HEK293 (cell line): ENCODE measurements around the gene PINLYP.

Experiments used
- KLF9 ChIP-seq: fragments of 450-650 bp; formaldehyde crosslinking; IDR thresholded peaks from 2 replicates; pipeline ENCODE4 v1.5.1; 2016; ENCODE audit warnings: missing biosample characterization, missing genetic modification characterization, low read depth
- PRDM1 ChIP-seq: fragments of 450-650 bp; formaldehyde crosslinking; IDR thresholded peaks from 2 replicates; pipeline ENCODE4; 2016; ENCODE audit warnings: missing biosample characterization, missing genetic modification characterization
- SP2 ChIP-seq: fragments of 450-650 bp; formaldehyde crosslinking; IDR thresholded peaks from 2 replicates; pipeline ENCODE4 v1.5.1; 2016; ENCODE audit warnings: missing biosample characterization, missing genetic modification characterization
- SP3 ChIP-seq: fragments of 450-650 bp; formaldehyde crosslinking; IDR thresholded peaks from 2 replicates; pipeline ENCODE4 v1.5.1; 2016; ENCODE audit warnings: missing biosample characterization, missing genetic modification characterization
- SP7 ChIP-seq: fragments of 450-650 bp; formaldehyde crosslinking; IDR thresholded peaks from 2 replicates; pipeline ENCODE4 v1.5.1; 2016; ENCODE audit warnings: missing biosample characterization, missing genetic modification characterization
- ZBTB1 ChIP-seq: fragments of 450-650 bp; formaldehyde crosslinking; IDR thresholded peaks from 2 replicates; pipeline ENCODE4 v1.5.1; 2016; ENCODE audit warnings: missing biosample characterization, missing genetic modification characterization
- ZBTB7A ChIP-seq: fragments of 450-650 bp; formaldehyde crosslinking; IDR thresholded peaks from 2 replicates; pipeline ENCODE4 v1.5.1; 2016; ENCODE audit warnings: low read depth, missing biosample characterization, missing genetic modification characterization
- ZFHX2 ChIP-seq: fragments of 450-650 bp; formaldehyde crosslinking; conservative IDR thresholded peaks from 2 replicates; pipeline ENCODE4 v1.5.1; 2016; ENCODE audit warnings: missing biosample characterization, missing genetic modification characterization
- ZNF140 ChIP-seq: fragments of 450-650 bp; formaldehyde crosslinking; IDR thresholded peaks from 2 replicates; pipeline ENCODE4 v1.5.1; 2016; ENCODE audit warnings: missing biosample characterization, missing genetic modification characterization
- ZNF169 ChIP-seq: fragments of 450-650 bp; formaldehyde crosslinking; IDR thresholded peaks from 2 replicates; pipeline ENCODE4 v1.5.1; 2016; ENCODE audit warnings: missing biosample characterization, missing genetic modification characterization
- ZNF248 ChIP-seq: fragments of 450-650 bp; formaldehyde crosslinking; IDR thresholded peaks from 2 replicates; pipeline ENCODE4 v1.5.1; 2017; ENCODE audit warnings: missing biosample characterization, missing genetic modification characterization
- ZNF292 ChIP-seq: fragments of 450-650 bp; formaldehyde crosslinking; IDR thresholded peaks from 2 replicates; pipeline ENCODE4 v1.5.1; 2016; ENCODE audit warnings: low read depth, missing biosample characterization, missing genetic modification characterization, borderline replicate concordance
- ZNF311 ChIP-seq: fragments of 450-650 bp; formaldehyde crosslinking; IDR thresholded peaks from 2 replicates; pipeline ENCODE4 v1.5.1; 2017; ENCODE audit warnings: missing biosample characterization, missing genetic modification characterization, borderline replicate concordance
- ZNF335 ChIP-seq: fragments of 450-650 bp; formaldehyde crosslinking; conservative IDR thresholded peaks from 2 replicates; pipeline ENCODE4 v1.5.1; 2016; ENCODE audit warnings: missing biosample characterization, missing genetic modification characterization
- ZNF341 ChIP-seq: fragments of 450-650 bp; formaldehyde crosslinking; IDR thresholded peaks from 2 replicates; pipeline ENCODE4; 2016; ENCODE audit warnings: low read depth, missing biosample characterization, missing genetic modification characterization
- ZNF37A ChIP-seq: fragments of 450-650 bp; IDR thresholded peaks from 2 replicates; pipeline ENCODE4 v1.5.1; 2018; ENCODE audit warnings: missing biosample characterization, missing genetic modification characterization
- ZNF433 ChIP-seq: fragments of 450-650 bp; formaldehyde crosslinking; IDR thresholded peaks from 2 replicates; pipeline ENCODE4 v1.5.1; 2016; ENCODE audit warnings: missing biosample characterization, missing genetic modification characterization, low read depth
- ZNF514 ChIP-seq: fragments of 450-650 bp; formaldehyde crosslinking; IDR thresholded peaks from 2 replicates; pipeline ENCODE4 v1.5.1; 2016; ENCODE audit warnings: missing biosample characterization, missing genetic modification characterization
- ZNF549 ChIP-seq: fragments of 450-650 bp; IDR thresholded peaks from 2 replicates; pipeline ENCODE4 v1.5.1; 2018; ENCODE audit warnings: missing biosample characterization, missing genetic modification characterization, mild to moderate bottlenecking, inconsistent platforms, moderate library complexity
- ZNF558 ChIP-seq: fragments of 450-650 bp; formaldehyde crosslinking; IDR thresholded peaks from 2 replicates; pipeline ENCODE4 v1.5.1; 2016; ENCODE audit warnings: missing biosample characterization, missing genetic modification characterization
- ZNF600 ChIP-seq: fragments of 450-650 bp; formaldehyde crosslinking; IDR thresholded peaks from 2 replicates; pipeline ENCODE4 v1.5.1; 2016; ENCODE audit warnings: missing biosample characterization, missing genetic modification characterization
- ZNF624 ChIP-seq: fragments of 450-650 bp; formaldehyde crosslinking; IDR thresholded peaks from 2 replicates; pipeline ENCODE4 v1.5.1; 2017; ENCODE audit warnings: missing biosample characterization, missing genetic modification characterization
- ZNF670 ChIP-seq: fragments of 450-650 bp; formaldehyde crosslinking; IDR thresholded peaks from 2 replicates; pipeline ENCODE4 v1.5.1; 2016; ENCODE audit warnings: missing biosample characterization, missing genetic modification characterization, low read depth
- ZNF837 ChIP-seq: fragments of 450-650 bp; formaldehyde crosslinking; IDR thresholded peaks from 2 replicates; pipeline ENCODE4 v1.5.1; 2016; ENCODE audit warnings: missing biosample characterization, missing genetic modification characterization
- TF ChIP-seq, protein P1 (sequence below): fragments of 450-650 bp; formaldehyde crosslinking; IDR thresholded peaks from 2 replicates; pipeline ENCODE4 v1.5.1; 2017; ENCODE audit warnings: missing biosample characterization, missing genetic modification characterization
- TF ChIP-seq, protein P2 (sequence below): fragments of 450-650 bp; formaldehyde crosslinking; IDR thresholded peaks from 2 replicates; pipeline ENCODE4 v1.5.1; 2016; ENCODE audit warnings: missing biosample characterization, missing genetic modification characterization
- TF ChIP-seq, protein P3 (sequence below): fragments of 450-650 bp; formaldehyde crosslinking; IDR thresholded peaks from 2 replicates; pipeline ENCODE4 v1.5.0; 2017; ENCODE audit warnings: missing biosample characterization, missing genetic modification characterization, borderline replicate concordance
- TF ChIP-seq, protein P4 (sequence below): fragments of 450-650 bp; formaldehyde crosslinking; IDR thresholded peaks from 2 replicates; pipeline ENCODE4 v1.5.1; 2016; ENCODE audit warnings: missing biosample characterization, missing genetic modification characterization
- TF ChIP-seq, protein P5 (sequence below): fragments of 450-650 bp; formaldehyde crosslinking; IDR thresholded peaks from 2 replicates; pipeline ENCODE4 v1.5.1; 2016; ENCODE audit warnings: missing biosample characterization, missing genetic modification characterization
- TF ChIP-seq, protein P6 (sequence below): fragments of 450-650 bp; formaldehyde crosslinking; IDR thresholded peaks from 2 replicates; pipeline ENCODE4 v1.5.1; 2017; ENCODE audit warnings: missing biosample characterization, missing genetic modification characterization

Gene PINLYP

DNA sequence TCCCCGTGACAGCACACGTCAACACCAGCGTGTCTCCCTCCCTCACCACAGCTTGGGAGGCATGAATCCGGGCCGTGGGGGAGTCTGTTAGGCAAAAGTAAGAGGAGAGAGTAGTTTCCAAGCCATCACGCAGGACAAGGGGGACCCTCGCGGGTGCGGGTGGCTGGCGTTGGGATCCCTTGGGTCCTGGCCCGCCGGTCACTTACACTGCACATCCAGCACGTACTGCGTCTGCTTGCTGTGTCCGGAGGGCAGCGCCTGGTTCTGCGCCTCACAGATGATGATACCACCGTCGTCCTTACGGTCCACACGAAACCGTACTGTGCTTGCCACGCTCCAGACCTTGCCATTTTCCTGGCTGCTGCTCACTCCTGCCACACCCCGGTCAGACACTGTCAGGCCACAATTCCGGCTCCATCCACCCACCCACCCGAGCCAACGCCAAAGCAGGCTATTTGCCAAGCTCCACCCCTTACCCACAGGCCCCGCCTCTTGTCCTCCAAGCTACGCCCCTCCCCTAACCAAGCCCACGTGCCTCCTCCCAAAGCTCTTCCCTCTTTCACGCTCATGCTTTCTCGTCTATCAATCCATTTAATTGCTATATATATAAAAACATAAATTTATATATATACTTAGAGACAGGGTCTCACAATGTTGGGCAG lies 50.4 kb downstream of the PINLYP start (continued):
- TF ChIP-seq ZNF140 (tag by site-specific recombination): peak; percentile 100
- TF ChIP-seq, protein P1, sequence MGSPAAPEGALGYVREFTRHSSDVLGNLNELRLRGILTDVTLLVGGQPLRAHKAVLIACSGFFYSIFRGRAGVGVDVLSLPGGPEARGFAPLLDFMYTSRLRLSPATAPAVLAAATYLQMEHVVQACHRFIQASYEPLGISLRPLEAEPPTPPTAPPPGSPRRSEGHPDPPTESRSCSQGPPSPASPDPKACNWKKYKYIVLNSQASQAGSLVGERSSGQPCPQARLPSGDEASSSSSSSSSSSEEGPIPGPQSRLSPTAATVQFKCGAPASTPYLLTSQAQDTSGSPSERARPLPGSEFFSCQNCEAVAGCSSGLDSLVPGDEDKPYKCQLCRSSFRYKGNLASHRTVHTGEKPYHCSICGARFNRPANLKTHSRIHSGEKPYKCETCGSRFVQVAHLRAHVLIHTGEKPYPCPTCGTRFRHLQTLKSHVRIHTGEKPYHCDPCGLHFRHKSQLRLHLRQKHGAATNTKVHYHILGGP (tag by site-specific recombination): no peak
- TF ChIP-seq KLF9 (tag by site-specific recombination): 0 out of 2 replicates have a peak, but pooled peaks have one; percentile 30
- TF ChIP-seq ZFHX2 (tag by site-specific recombination): peak; percentile 58
- TF ChIP-seq, protein P2, sequence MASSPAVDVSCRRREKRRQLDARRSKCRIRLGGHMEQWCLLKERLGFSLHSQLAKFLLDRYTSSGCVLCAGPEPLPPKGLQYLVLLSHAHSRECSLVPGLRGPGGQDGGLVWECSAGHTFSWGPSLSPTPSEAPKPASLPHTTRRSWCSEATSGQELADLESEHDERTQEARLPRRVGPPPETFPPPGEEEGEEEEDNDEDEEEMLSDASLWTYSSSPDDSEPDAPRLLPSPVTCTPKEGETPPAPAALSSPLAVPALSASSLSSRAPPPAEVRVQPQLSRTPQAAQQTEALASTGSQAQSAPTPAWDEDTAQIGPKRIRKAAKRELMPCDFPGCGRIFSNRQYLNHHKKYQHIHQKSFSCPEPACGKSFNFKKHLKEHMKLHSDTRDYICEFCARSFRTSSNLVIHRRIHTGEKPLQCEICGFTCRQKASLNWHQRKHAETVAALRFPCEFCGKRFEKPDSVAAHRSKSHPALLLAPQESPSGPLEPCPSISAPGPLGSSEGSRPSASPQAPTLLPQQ: no peak
- no peak for TF ChIP-seq ZNF624 (tag by site-specific recombination)
- TF ChIP-seq, protein P3, sequence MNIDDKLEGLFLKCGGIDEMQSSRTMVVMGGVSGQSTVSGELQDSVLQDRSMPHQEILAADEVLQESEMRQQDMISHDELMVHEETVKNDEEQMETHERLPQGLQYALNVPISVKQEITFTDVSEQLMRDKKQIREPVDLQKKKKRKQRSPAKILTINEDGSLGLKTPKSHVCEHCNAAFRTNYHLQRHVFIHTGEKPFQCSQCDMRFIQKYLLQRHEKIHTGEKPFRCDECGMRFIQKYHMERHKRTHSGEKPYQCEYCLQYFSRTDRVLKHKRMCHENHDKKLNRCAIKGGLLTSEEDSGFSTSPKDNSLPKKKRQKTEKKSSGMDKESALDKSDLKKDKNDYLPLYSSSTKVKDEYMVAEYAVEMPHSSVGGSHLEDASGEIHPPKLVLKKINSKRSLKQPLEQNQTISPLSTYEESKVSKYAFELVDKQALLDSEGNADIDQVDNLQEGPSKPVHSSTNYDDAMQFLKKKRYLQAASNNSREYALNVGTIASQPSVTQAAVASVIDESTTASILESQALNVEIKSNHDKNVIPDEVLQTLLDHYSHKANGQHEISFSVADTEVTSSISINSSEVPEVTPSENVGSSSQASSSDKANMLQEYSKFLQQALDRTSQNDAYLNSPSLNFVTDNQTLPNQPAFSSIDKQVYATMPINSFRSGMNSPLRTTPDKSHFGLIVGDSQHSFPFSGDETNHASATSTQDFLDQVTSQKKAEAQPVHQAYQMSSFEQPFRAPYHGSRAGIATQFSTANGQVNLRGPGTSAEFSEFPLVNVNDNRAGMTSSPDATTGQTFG (tag by site-specific recombination): no peak
- no peak for TF ChIP-seq SP7 (tag by site-specific recombination)
- TF ChIP-seq ZNF558: no peak
- no peak for TF ChIP-seq ZBTB1
- no peak for TF ChIP-seq ZNF670 (tag by site-specific recombination)
- TF ChIP-seq SP3: peak; percentile 37; the same call in 1 of the 2 replicates
- TF ChIP-seq ZNF311 (tag by site-specific recombination): no peak
- TF ChIP-seq, protein P4, sequence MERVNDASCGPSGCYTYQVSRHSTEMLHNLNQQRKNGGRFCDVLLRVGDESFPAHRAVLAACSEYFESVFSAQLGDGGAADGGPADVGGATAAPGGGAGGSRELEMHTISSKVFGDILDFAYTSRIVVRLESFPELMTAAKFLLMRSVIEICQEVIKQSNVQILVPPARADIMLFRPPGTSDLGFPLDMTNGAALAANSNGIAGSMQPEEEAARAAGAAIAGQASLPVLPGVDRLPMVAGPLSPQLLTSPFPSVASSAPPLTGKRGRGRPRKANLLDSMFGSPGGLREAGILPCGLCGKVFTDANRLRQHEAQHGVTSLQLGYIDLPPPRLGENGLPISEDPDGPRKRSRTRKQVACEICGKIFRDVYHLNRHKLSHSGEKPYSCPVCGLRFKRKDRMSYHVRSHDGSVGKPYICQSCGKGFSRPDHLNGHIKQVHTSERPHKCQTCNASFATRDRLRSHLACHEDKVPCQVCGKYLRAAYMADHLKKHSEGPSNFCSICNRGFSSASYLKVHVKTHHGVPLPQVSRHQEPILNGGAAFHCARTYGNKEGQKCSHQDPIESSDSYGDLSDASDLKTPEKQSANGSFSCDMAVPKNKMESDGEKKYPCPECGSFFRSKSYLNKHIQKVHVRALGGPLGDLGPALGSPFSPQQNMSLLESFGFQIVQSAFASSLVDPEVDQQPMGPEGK: no peak
- no peak for TF ChIP-seq ZNF335 (tag by site-specific recombination)
- no peak for TF ChIP-seq ZNF549
- TF ChIP-seq ZNF341: no peak
- no peak for TF ChIP-seq ZNF292 (tag by site-specific recombination)
- TF ChIP-seq ZNF169: 0 out of 2 replicates have a peak, but pooled peaks have one; percentile 27
- TF ChIP-seq SP2 (tag by site-specific recombination): peak; percentile 40; the same call in 1 of the 2 replicates
- TF ChIP-seq PRDM1 (tag by site-specific recombination): no peak
- TF ChIP-seq, protein P5, sequence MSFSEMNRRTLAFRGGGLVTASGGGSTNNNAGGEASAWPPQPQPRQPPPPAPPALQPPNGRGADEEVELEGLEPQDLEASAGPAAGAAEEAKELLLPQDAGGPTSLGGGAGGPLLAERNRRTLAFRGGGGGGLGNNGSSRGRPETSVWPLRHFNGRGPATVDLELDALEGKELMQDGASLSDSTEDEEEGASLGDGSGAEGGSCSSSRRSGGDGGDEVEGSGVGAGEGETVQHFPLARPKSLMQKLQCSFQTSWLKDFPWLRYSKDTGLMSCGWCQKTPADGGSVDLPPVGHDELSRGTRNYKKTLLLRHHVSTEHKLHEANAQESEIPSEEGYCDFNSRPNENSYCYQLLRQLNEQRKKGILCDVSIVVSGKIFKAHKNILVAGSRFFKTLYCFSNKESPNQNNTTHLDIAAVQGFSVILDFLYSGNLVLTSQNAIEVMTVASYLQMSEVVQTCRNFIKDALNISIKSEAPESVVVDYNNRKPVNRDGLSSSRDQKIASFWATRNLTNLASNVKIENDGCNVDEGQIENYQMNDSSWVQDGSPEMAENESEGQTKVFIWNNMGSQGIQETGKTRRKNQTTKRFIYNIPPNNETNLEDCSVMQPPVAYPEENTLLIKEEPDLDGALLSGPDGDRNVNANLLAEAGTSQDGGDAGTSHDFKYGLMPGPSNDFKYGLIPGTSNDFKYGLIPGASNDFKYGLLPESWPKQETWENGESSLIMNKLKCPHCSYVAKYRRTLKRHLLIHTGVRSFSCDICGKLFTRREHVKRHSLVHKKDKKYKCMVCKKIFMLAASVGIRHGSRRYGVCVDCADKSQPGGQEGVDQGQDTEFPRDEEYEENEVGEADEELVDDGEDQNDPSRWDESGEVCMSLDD (tag by site-specific recombination): no peak
- no peak for TF ChIP-seq ZNF37A (tag by site-specific recombination)
- no peak for TF ChIP-seq ZNF514 (tag by site-specific recombination)
- no peak for TF ChIP-seq ZBTB7A
- TF ChIP-seq, protein P6, sequence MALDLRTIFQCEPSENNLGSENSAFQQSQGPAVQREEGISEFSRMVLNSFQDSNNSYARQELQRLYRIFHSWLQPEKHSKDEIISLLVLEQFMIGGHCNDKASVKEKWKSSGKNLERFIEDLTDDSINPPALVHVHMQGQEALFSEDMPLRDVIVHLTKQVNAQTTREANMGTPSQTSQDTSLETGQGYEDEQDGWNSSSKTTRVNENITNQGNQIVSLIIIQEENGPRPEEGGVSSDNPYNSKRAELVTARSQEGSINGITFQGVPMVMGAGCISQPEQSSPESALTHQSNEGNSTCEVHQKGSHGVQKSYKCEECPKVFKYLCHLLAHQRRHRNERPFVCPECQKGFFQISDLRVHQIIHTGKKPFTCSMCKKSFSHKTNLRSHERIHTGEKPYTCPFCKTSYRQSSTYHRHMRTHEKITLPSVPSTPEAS: no peak
- TF ChIP-seq ZNF837: no peak
- peak; percentile 89 for TF ChIP-seq ZNF600
- TF ChIP-seq ZNF433: no peak
- TF ChIP-seq ZNF248 (tag by site-specific recombination): no peak
